Ovary (tissue), 9 donors: ENCODE data around the gene NDN. TPM values are rescaled to one million over a fixed set of nuclear protein-coding genes. Genes with fewer than 3 reads are reported as not detected.
A peak's percentile ranks its signal among the peaks of the same experiment; 100 is the strongest.

ENCODE experiments used
- DNase-seq, 5 donors: peaks; one replicate each; pipeline ENCODE4 v3.0.0-alpha.2; 2019 to 2020
- H3K27ac ChIP-seq, 2 donors: fragments of 200-600 bp; one replicate each; pipeline versions ENCODE4 v1.5.1 to v1.8.0; 2019 to 2022
- H3K27me3 ChIP-seq: fragments of 200-600 bp; one replicate; pipeline ENCODE4 v1.8.0; 2022
- H3K36me3 ChIP-seq: fragments of 200-600 bp; sonication (generic); one replicate; pipeline ENCODE4 v1.5.1; 2019
- H3K4me1 ChIP-seq: one replicate; pipeline ENCODE4 v1.8.1; 2013; ENCODE audit warnings: mild to moderate bottlenecking, moderate library complexity; ENCODE audit not compliant: insufficient read depth
- H3K4me3 ChIP-seq: fragments of 200-600 bp; sonication (generic); one replicate; pipeline ENCODE4 v1.5.1; 2017
- H3K9me3 ChIP-seq, 2 donors: fragments of 200-600 bp in 1 of 2; sonication (generic) in 1 of 2; one replicate each; pipeline versions ENCODE4 v1.5.1 to v1.8.1; 2013 to 2019; ENCODE audit warnings: mild to moderate bottlenecking in 1 of 2, moderate library complexity in 1 of 2
- EP300 ChIP-seq: sonication (generic); formaldehyde crosslinking; IDR thresholded peaks from one replicate; pipeline ENCODE4 v1.6.1; 2017; ENCODE audit warnings: antibody characterized with exemption
- POLR2A ChIP-seq: fragments of 450-650 bp; IDR thresholded peaks from one replicate; pipeline ENCODE4 v1.6.1; 2017; ENCODE audit warnings: antibody characterized with exemption, mild to moderate bottlenecking, moderate library complexity
- WGBS, 3 donors: extraction: QIAGEN DNeasy Blood & Tissue Kit in 1 of 3; methylation state at CpG; one replicate each; pipeline versions ENCODE4 v1.1.5 to v1.1.7; 2013 to 2017; 5-methylcytosine and 5-hydroxymethylcytosine counted together
- intact Hi-C, 4 donors: fragments of 100-400 bp; cut with DNase I; formaldehyde crosslinking; loops; one replicate each; pipeline versions ENCODE4 v1.11.0 to v1.15.1; 2022 to 2023
- polyA plus RNA-seq, 2 donors: library from polyadenylated mRNA; stranded (reverse); fragments of 200-250 nt in 1 of 2; fragments of 350-450 nt in 1 of 2; fragmentation: Illumina TruSeq in 1 of 2; extraction: RNeasy Lipid Tissue Mini Kit (QIAGEN cat#74804) in 1 of 2; gene quantifications; one replicate each; pipeline ENCODE4 v1.2.3, GENCODE V29; 2013 to 2014
- total RNA-seq, 7 donors: library from RNA; depleted of rRNA in 2 of 7; stranded (reverse); fragments of >200 nt in 2 of 7; fragmentation: NEBNext Ultra II Directional in 3 of 7; extraction: Animal tissue kit (Norgen Biotek cat#: 25700) in 3 of 7; gene quantifications; one replicate each; pipeline versions ENCODE4 v1.1.0 to v1.2.4, GENCODE V29; 2016 to 2023
- TF ChIP-seq, protein P1 (sequence below), 3 donors: fragments of 450-650 bp in 2 of 3; fragments of 200-600 bp in 1 of 3; IDR thresholded peaks; one replicate each; pipeline versions ENCODE4 v1.5.1 to v1.8.0; 2016 to 2022; ENCODE audit warnings: antibody characterized with exemption in 3 of 3, mild to moderate bottlenecking in 1 of 3
- donor health status: DM: no; HTN: no; CAD: no; lungs with moderate emphysema.
- donor health status: DM: no; HTN: no; CAD: no.
- donor health status: Bipolar disorder and iron deficiency.
- donor health status: DM: yes; HTN: yes; CAD: no.
- donor health status: DM: no; HTN: no; CAD: no.
- donor health status: DM: yes; HTN: yes; CAD: no.

The NDN gene
- total and polyA plus RNA-seq, 9 donors: 77.9 to 137 (median 110) TPM

DNA sequence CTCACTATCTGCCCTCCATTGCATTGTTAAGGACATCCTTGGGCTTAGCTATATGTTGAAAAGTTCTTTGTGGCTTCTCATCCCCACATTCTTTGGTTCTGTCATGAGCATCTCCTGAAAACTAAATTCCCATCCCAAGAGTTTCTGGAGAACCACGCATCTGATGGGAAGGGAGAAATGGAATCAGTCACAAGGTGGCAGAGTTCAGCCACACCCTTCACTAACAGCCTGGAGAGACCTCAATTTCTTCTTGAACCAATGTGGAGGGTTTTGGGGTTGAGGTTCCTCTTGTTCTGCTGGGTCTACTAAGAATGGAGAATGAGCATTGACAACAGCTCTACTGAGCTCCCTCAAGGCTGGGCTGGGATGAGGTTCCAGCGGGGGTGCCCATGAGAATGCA lies 23.9 kb downstream of the NDN start:
- intact Hi-C loops: loop anchor here in 1 of 4 donors (5.0 kb wide), 1 partner anchor 44 kb away; no protein-coding TSS in a partner anchor
- Histone ChIP-seq H3K4me1 (no peaks in the 10 kb centered on the region), H3K4me3 (no peak overlapping the region), H3K27ac (no peak overlapping the region), H3K9me3 (no peaks in the 10 kb centered on the region), H3K27me3 (no peaks in the 10 kb centered on the region), H3K36me3 (no peaks in the 10 kb centered on the region)
- TF ChIP-seq, protein P1, sequence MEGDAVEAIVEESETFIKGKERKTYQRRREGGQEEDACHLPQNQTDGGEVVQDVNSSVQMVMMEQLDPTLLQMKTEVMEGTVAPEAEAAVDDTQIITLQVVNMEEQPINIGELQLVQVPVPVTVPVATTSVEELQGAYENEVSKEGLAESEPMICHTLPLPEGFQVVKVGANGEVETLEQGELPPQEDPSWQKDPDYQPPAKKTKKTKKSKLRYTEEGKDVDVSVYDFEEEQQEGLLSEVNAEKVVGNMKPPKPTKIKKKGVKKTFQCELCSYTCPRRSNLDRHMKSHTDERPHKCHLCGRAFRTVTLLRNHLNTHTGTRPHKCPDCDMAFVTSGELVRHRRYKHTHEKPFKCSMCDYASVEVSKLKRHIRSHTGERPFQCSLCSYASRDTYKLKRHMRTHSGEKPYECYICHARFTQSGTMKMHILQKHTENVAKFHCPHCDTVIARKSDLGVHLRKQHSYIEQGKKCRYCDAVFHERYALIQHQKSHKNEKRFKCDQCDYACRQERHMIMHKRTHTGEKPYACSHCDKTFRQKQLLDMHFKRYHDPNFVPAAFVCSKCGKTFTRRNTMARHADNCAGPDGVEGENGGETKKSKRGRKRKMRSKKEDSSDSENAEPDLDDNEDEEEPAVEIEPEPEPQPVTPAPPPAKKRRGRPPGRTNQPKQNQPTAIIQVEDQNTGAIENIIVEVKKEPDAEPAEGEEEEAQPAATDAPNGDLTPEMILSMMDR (IDR thresholded peaks at IDR 0.05): no peak
- TF ChIP-seq EP300 (no peak), POLR2A (no peak)
- 44 to 66% (median 57%) methylated on average over 2 of the region's 2 CpGs for WGBS, 3 donors
- DNase-seq: no peak

DNA sequence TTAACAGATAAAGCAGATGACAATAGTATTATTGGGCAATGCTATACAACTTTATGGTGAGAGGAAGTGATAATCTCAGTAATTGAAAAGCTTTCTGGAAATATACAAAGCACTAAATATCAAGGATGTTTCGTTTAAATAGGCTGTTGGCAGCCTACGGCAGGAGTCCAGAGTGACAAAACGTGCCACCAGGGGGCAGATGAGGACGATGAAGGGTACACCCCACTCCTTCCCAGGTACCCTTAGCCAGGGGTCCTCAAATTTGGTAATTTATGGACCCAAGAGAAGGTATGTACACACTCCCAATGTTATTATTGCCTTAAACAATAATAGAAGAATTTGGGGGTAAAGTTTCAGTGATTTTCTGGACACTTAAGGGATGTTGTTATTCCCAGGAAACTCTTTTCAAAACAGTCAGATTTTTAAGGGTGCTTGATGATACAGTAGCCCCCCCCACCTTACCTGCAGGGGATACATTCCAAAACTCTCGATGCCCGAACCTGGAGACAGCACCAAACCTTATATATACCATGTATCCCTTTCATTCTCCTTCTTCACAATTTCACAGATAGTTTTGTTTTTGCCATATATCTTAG lies 38.1 kb downstream of the NDN start:
- TF ChIP-seq POLR2A (no peak), EP300 (no peak)
- TF ChIP-seq, protein P1 (IDR thresholded peaks at IDR 0.05): peak; percentile 16 to 34 (median 21)
- H3K27me3 ChIP-seq: no peaks in the 10 kb centered on the region
- H3K9me3 ChIP-seq: no peaks in the 10 kb centered on the region
- no peak overlapping the region for H3K4me3 ChIP-seq
- no peaks in the 10 kb centered on the region for H3K36me3 ChIP-seq
- intact Hi-C loops: loop anchor here in 3 of 4 donors (5.0 kb wide), 2 partner anchors 208 to 213 kb away; no protein-coding TSS in a partner anchor
- H3K27ac ChIP-seq: no peak overlapping the region
- 26 to 40% (median 31%) methylated on average over 6 of the region's 6 CpGs for WGBS, 3 donors
- DNase-seq: peak; percentile 40 to 70 (median 60)
- H3K4me1 ChIP-seq: no peaks in the 10 kb centered on the region

- H3K4me1 ChIP-seq: no peaks in the 10 kb centered on the region
- TF ChIP-seq EP300 (no peak), POLR2A (no peak)
- TF ChIP-seq, protein P1 (IDR thresholded peaks at IDR 0.05): no peak
- 35 to 45% (median 43%) methylated on average over 34 to 37 of the region's 37 CpGs for WGBS, 3 donors
- peak in 4 of 5 donors; percentile 24 to 55 (median 31) for DNase-seq
- no peaks in the 10 kb centered on the region for H3K36me3 ChIP-seq
- H3K27me3 ChIP-seq: no peaks in the 10 kb centered on the region
- intact Hi-C loops: loop anchor here in 3 of 4 donors (5.0 kb wide), 2 partner anchors 210 to 215 kb away; no protein-coding TSS in a partner anchor
- H3K27ac ChIP-seq: no peak within 1 kb of the TSS
- peak within 1 kb of the TSS; percentile 28 for H3K4me3 ChIP-seq
- no peaks in the 10 kb centered on the region for H3K9me3 ChIP-seq
Observed at GRCh38 chr15:23647421-23648370, 39.4 kb downstream of the NDN start, which contains the start of gene MAGEL2. Gene MAGEL2, minus strand, starts transcription at chr15:23647867. Its CDS starts 125 bp downstream, at chr15:23647742.

DNA sequence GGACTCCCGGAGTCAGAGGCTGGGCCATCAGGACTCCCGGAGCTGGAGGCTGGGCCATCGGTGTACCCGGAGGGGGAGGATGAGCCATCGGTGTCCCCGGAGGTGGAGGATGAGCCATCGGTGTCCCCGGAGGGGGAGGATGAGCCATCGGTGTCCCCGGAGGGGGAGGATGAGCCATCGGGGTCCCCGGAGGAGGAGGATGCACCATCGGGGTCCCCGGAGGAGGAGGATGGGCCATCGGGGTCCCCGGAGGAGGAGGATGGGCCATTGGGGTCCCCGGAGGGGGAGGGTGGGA lies 40.2 kb downstream of the NDN start:
- no peak for DNase-seq
- peak overlapping the region; percentile 28 for H3K4me3 ChIP-seq
- H3K27ac ChIP-seq: no peak overlapping the region
- H3K9me3 ChIP-seq: no peaks in the 10 kb centered on the region
- TF ChIP-seq, protein P1 (IDR thresholded peaks at IDR 0.05): no peak
- no peak for TF ChIP-seq EP300
- no peak for TF ChIP-seq POLR2A
- whole genome bisulfite sequencing, 3 donors: 52 to 71% (median 70%) methylated on average over 17 of the region's 17 CpGs
- no peaks in the 10 kb centered on the region for H3K4me1 ChIP-seq
- H3K27me3 ChIP-seq: no peaks in the 10 kb centered on the region
- no peaks in the 10 kb centered on the region for H3K36me3 ChIP-seq
- intact Hi-C loops: loop anchor here in 3 of 4 donors (5.0 kb wide), 2 partner anchors 210 to 215 kb away; no protein-coding TSS in a partner anchor
